ENCODE measurements around the gene OR52B2. TPM values are rescaled to one million over a fixed set of nuclear protein-coding genes. Genes with fewer than 3 reads are reported as not detected.
"Not testable (repeated sequence)": the region's sequence is repeated elsewhere in the genome, so short reads cannot be mapped to it uniquely, and the experiment has no call there.

OR52B2 gene
- polyA plus RNA-seq, 4 donors, result not detected

GRCh38 chr11:6156628-6157359 lies 13.3 kb downstream of the OR52B2 start:
- no peak for DNase-seq (ENCODE audit: low read depth in 4 of 4, low spot score in 3 of 4)

GRCh38 chr11:6152126-6152525 lies 18.0 kb downstream of the OR52B2 start:
- DNase-seq (ENCODE audit: low read depth in 4 of 4, low spot score in 3 of 4), result no peak

- no peak for DNase-seq (ENCODE audit: low read depth in 4 of 4, low spot score in 3 of 4)
Observed at GRCh38 chr11:6151117-6151516, 19.0 kb downstream of the OR52B2 start.

- not testable (repeated sequence) for DNase-seq (ENCODE audit: low read depth in 4 of 4, low spot score in 3 of 4)
Observed at GRCh38 chr11:6143737-6144136, 26.4 kb downstream of the OR52B2 start.

- DNase-seq (ENCODE audit: low read depth in 4 of 4, low spot score in 3 of 4), result no peak
Observed at GRCh38 chr11:6142936-6143335, 27.2 kb downstream of the OR52B2 start.

- not testable (repeated sequence) for DNase-seq (ENCODE audit: low read depth in 4 of 4, low spot score in 3 of 4)
Observed at GRCh38 chr11:6135936-6136335, 34.2 kb downstream of the OR52B2 start.

GRCh38 chr11:6132431-6132830 lies 37.7 kb downstream of the OR52B2 start:
- no peak for DNase-seq (ENCODE audit: low read depth in 4 of 4, low spot score in 3 of 4)

- no peak for DNase-seq (ENCODE audit: low read depth in 4 of 4, low spot score in 3 of 4)
Observed at GRCh38 chr11:6129635-6130034, 40.5 kb downstream of the OR52B2 start.

- no peak for DNase-seq (ENCODE audit: low read depth in 4 of 4, low spot score in 3 of 4)
Observed at GRCh38 chr11:6129011-6129410, 41.1 kb downstream of the OR52B2 start.

GRCh38 chr11:6127881-6128280 lies 42.2 kb downstream of the OR52B2 start:
- no peak for DNase-seq (ENCODE audit: low read depth in 4 of 4, low spot score in 3 of 4)

- no peak for DNase-seq (ENCODE audit: low read depth in 4 of 4, low spot score in 3 of 4)
Observed at GRCh38 chr11:6124245-6124644, 45.9 kb downstream of the OR52B2 start.

Other genes starting within 250 kb of the OR52B2 start
- under 1 TPM in 1 of 4 donors, not detected in 3; 0.05 TPM for gene OR56A3, start 228.1 kb downstream of the OR52B2 start, polyA plus RNA-seq (ENCODE audit: insufficient read length in 4 of 4)
- gene OR56A5, start 201.8 kb downstream of the OR52B2 start, polyA plus RNA-seq (ENCODE audit: insufficient read length in 4 of 4), result not detected
- gene OR52L1, start 183.3 kb downstream of the OR52B2 start, polyA plus RNA-seq (ENCODE audit: insufficient read length in 4 of 4), result not detected
- gene OR56A4, start 163.4 kb downstream of the OR52B2 start, polyA plus RNA-seq (ENCODE audit: insufficient read length in 4 of 4), result under 1 TPM in 2 of 4 donors, not detected in 2; 0.01 to 0.06 TPM
- under 1 TPM in 1 of 4 donors, not detected in 3; under 0.01 TPM for gene OR56A1, start 139.6 kb downstream of the OR52B2 start, polyA plus RNA-seq (ENCODE audit: insufficient read length in 4 of 4)
- under 1 TPM; 0.14 to 0.32 (median 0.22) TPM for gene OR56B4, start 62.6 kb downstream of the OR52B2 start, polyA plus RNA-seq (ENCODE audit: insufficient read length in 4 of 4)
- under 1 TPM in 1 of 4 donors, not detected in 3; 0.10 TPM for gene OR52W1, start 28.9 kb upstream of the OR52B2 start, polyA plus RNA-seq (ENCODE audit: insufficient read length in 4 of 4)
- 1 to 10 TPM in 1 of 4 donors, under 1 TPM in 3; 0.70 to 1.2 (median 0.84) TPM for gene C11orf42, start 35.2 kb upstream of the OR52B2 start, polyA plus RNA-seq (ENCODE audit: insufficient read length in 4 of 4)
- gene FHIP1B, start 64.3 kb upstream of the OR52B2 start, polyA plus RNA-seq (ENCODE audit: insufficient read length in 4 of 4), result 10 to 100 TPM; 47.6 to 53.7 (median 51.2) TPM
- gene CNGA4, start 68.8 kb upstream of the OR52B2 start, polyA plus RNA-seq (ENCODE audit: insufficient read length in 4 of 4), result under 1 TPM; 0.23 to 0.32 (median 0.28) TPM
- under 1 TPM; 0.51 to 0.96 (median 0.69) TPM for gene CCKBR, start 89.5 kb upstream of the OR52B2 start, polyA plus RNA-seq (ENCODE audit: insufficient read length in 4 of 4)
- gene CAVIN3, start 150.2 kb upstream of the OR52B2 start, polyA plus RNA-seq (ENCODE audit: insufficient read length in 4 of 4), result 10 to 100 TPM; 14.3 to 26.3 (median 16.0) TPM
- 10 to 100 TPM; 33.0 to 38.7 (median 34.7) TPM for gene SMPD1, start 220.1 kb upstream of the OR52B2 start, polyA plus RNA-seq (ENCODE audit: insufficient read length in 4 of 4)
- 10 to 100 TPM; 52.2 to 64.6 (median 54.0) TPM for gene APBB1, start 248.8 kb upstream of the OR52B2 start, polyA plus RNA-seq (ENCODE audit: insufficient read length in 4 of 4)

Measured in right renal pelvis (tissue), 4 donors.